ENCODE data around the gene GORASP2.

- TF ChIP-seq MAX (CRISPR knock-in tag; IDR thresholded peaks at IDR 0.05) (no peak), SP1 (CRISPR knock-in tag; conservative IDR thresholded peaks at IDR 0.05) (no peak), ZNF263 (CRISPR knock-in tag; IDR thresholded peaks at IDR 0.05; ENCODE audit: low read depth) (no peak), CTCF (IDR thresholded peaks at IDR 0.05) (no peak), TEAD4 (CRISPR knock-in tag; IDR thresholded peaks at IDR 0.05) (no peak), PRDM15 (CRISPR knock-in tag; IDR thresholded peaks at IDR 0.05) (no peak), NFE2L1 (CRISPR knock-in tag; IDR thresholded peaks at IDR 0.05) (no peak), STAT6 (CRISPR knock-in tag; conservative IDR thresholded peaks at IDR 0.05; ENCODE audit: low read depth) (no peak), E2F1 (CRISPR knock-in tag; IDR thresholded peaks at IDR 0.05) (no peak)
- TF ChIP-seq, protein P1, sequence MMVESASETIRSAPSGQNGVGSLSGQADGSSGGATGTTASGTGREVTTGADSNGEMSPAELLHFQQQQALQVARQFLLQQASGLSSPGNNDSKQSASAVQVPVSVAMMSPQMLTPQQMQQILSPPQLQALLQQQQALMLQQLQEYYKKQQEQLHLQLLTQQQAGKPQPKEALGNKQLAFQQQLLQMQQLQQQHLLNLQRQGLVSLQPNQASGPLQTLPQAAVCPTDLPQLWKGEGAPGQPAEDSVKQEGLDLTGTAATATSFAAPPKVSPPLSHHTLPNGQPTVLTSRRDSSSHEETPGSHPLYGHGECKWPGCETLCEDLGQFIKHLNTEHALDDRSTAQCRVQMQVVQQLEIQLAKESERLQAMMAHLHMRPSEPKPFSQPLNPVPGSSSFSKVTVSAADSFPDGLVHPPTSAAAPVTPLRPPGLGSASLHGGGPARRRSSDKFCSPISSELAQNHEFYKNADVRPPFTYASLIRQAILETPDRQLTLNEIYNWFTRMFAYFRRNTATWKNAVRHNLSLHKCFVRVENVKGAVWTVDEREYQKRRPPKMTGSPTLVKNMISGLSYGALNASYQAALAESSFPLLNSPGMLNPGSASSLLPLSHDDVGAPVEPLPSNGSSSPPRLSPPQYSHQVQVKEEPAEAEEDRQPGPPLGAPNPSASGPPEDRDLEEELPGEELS (CRISPR knock-in tag; IDR thresholded peaks at IDR 0.05) = no peak
- TF ChIP-seq, protein P2, sequence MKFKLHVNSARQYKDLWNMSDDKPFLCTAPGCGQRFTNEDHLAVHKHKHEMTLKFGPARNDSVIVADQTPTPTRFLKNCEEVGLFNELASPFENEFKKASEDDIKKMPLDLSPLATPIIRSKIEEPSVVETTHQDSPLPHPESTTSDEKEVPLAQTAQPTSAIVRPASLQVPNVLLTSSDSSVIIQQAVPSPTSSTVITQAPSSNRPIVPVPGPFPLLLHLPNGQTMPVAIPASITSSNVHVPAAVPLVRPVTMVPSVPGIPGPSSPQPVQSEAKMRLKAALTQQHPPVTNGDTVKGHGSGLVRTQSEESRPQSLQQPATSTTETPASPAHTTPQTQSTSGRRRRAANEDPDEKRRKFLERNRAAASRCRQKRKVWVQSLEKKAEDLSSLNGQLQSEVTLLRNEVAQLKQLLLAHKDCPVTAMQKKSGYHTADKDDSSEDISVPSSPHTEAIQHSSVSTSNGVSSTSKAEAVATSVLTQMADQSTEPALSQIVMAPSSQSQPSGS (CRISPR knock-in tag; IDR thresholded peaks at IDR 0.05; ENCODE audit: borderline replicate concordance, low read depth) = no peak
- TF ChIP-seq, protein P3, sequence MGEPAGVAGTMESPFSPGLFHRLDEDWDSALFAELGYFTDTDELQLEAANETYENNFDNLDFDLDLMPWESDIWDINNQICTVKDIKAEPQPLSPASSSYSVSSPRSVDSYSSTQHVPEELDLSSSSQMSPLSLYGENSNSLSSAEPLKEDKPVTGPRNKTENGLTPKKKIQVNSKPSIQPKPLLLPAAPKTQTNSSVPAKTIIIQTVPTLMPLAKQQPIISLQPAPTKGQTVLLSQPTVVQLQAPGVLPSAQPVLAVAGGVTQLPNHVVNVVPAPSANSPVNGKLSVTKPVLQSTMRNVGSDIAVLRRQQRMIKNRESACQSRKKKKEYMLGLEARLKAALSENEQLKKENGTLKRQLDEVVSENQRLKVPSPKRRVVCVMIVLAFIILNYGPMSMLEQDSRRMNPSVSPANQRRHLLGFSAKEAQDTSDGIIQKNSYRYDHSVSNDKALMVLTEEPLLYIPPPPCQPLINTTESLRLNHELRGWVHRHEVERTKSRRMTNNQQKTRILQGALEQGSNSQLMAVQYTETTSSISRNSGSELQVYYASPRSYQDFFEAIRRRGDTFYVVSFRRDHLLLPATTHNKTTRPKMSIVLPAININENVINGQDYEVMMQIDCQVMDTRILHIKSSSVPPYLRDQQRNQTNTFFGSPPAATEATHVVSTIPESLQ (CRISPR knock-in tag; IDR thresholded peaks at IDR 0.05) = no peak
- TF ChIP-seq, protein P4, sequence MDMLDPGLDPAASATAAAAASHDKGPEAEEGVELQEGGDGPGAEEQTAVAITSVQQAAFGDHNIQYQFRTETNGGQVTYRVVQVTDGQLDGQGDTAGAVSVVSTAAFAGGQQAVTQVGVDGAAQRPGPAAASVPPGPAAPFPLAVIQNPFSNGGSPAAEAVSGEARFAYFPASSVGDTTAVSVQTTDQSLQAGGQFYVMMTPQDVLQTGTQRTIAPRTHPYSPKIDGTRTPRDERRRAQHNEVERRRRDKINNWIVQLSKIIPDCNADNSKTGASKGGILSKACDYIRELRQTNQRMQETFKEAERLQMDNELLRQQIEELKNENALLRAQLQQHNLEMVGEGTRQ (CRISPR knock-in tag; IDR thresholded peaks at IDR 0.05) = no peak
These were observed 14.0 kb downstream of the GORASP2 start for GRCh38 chr2:170943041-170943440.

Measured in WTC11 (cell line).